Sciatic nerve (tissue), 2 donors: ENCODE data around the gene RUNX2. TPM values are rescaled to one million over a fixed set of nuclear protein-coding genes. Genes with fewer than 3 reads are reported as not detected.

ENCODE experiments used
- ATAC-seq: fragments of 200-7000 bp; cut with Tn5 transposase; one replicate; pipeline ENCODE4 v1.9.1; 2020; ENCODE audit warnings: mild to moderate bottlenecking, moderate library complexity
- DNase-seq: peaks from one replicate; pipeline ENCODE4 v3.0.0-alpha.2; 2020; ENCODE audit warnings: low spot score
- intact Hi-C: fragments of 100-400 bp; cut with DNase I; formaldehyde crosslinking; loops from one replicate; pipeline ENCODE4 v1.14.2; 2022
- total RNA-seq: library from RNA; stranded (reverse); fragmentation: NEBNext Ultra II Directional; extraction: Animal tissue kit (Norgen Biotek cat#: 25700); gene quantifications from one replicate; pipeline ENCODE4 v1.2.1, GENCODE V29; 2021
- donor health status: DM: no; HTN: no; CAD: no.
- donor health status: DM: no; HTN: no; CAD: no.

The RUNX2 gene
- total RNA-seq, 1 donor from 2014 or later, result 18.0 TPM

GRCh38 chr6:45689926-45690615 lies 361.9 kb downstream of the RUNX2 start:
- no peak for ATAC-seq
- intact Hi-C loops, result loop anchor here (10.0 kb wide), 1 partner anchor 1365 kb away; no protein-coding TSS in a partner anchor
- DNase-seq, result no peak

GRCh38 chr6:45690846-45691245 lies 362.7 kb downstream of the RUNX2 start:
- no peak for ATAC-seq
- no peak for DNase-seq
- intact Hi-C loops, result loop anchor here (10.0 kb wide), 1 partner anchor 1366 kb away; no protein-coding TSS in a partner anchor

DNA sequence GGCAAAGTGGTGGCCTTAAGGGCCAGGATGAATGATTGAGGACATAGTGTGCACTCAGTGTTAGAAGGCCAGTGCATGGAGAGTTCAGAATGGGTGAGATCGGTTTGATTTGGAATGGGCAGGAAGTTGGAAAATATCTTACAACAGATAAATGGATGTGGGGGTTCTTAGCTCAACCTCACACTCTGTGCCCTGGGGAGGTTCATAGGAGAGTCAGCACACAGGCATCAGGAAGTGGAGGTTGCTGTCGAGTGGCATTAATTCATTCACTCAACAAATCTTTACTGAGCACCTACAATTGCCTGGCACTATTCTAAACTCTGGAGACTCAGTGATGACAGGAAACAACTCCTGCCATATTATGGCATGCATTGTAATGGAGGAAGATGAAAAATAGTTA lies 363.3 kb downstream of the RUNX2 start:
- ATAC-seq (no peak), DNase-seq (no peak)
- intact Hi-C loops, result loop anchor here (10.0 kb wide), 1 partner anchor 1367 kb away; no protein-coding TSS in a partner anchor

DNA sequence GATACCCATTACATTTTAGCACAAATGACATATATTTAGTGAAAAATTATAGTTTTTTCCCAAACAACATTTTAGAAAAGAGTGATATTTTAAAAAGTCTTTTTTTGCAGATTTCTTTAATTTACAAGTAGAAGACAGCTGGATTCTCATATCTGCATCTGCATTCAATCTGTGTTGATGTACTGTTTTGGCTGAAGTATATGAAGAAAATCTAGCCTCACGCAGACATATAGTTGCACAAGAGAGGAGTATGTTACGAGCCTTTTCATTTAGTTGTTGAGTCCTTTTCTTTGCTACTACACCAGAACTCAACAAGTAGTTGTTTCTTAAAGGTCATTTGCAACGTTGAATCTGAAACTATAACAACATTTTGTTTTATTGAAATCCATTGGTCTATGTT lies 363.9 kb downstream of the RUNX2 start:
- intact Hi-C loops, result loop anchor here (10.0 kb wide), 1 partner anchor 1367 kb away; no protein-coding TSS in a partner anchor
- DNase-seq, result no peak
- ATAC-seq, result no peak

- DNase-seq (no peak), ATAC-seq (no peak)
- intact Hi-C loops, result loop anchor here (10.0 kb wide), 1 partner anchor 1372 kb away; no protein-coding TSS in a partner anchor
Observed at GRCh38 chr6:45696738-45697137, 368.6 kb downstream of the RUNX2 start.

GRCh38 chr6:45697605-45698004 lies 369.5 kb downstream of the RUNX2 start:
- no peak for DNase-seq
- no peak for ATAC-seq
- intact Hi-C loops, result loop anchor here (10.0 kb wide), 1 partner anchor 1373 kb away; no protein-coding TSS in a partner anchor

DNA sequence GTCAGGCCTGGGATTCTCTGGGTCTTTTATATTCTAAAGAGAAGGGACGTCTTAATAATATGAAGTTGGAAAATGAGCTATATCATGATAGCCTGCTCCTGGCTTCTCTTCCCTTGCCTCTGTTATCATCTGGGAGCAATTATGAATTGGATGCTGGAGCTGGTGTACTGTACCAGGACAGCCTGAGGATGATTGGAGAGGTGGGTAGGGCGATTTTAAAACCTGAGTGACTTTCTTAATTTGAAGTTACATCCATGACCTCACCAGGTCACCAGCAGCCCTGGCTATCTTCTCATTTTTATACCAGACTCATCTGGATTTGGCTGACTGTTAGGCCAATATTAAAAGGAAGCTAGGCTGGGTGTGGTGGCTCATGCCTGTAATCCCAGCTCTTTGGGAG lies 369.9 kb downstream of the RUNX2 start:
- DNase-seq, result no peak

GRCh38 chr6:45699663-45700062 lies 371.5 kb downstream of the RUNX2 start:
- no peak for ATAC-seq
- no peak for DNase-seq
- intact Hi-C loops, result loop anchor here (10.0 kb wide), 1 partner anchor 1375 kb away; no protein-coding TSS in a partner anchor

More for the DNA sequence above, 369.9 kb downstream of the RUNX2 start:
- intact Hi-C loops, result loop anchor here (10.0 kb wide), 1 partner anchor 1373 kb away; no protein-coding TSS in a partner anchor
- no peak for ATAC-seq

- no peak for ATAC-seq
- intact Hi-C loops, result no loop called here
- DNase-seq, result no peak
Observed at GRCh38 chr6:45702849-45703739, 375.0 kb downstream of the RUNX2 start.

GRCh38 chr6:45704056-45704800 lies 376.1 kb downstream of the RUNX2 start:
- ATAC-seq, result no peak

DNA sequence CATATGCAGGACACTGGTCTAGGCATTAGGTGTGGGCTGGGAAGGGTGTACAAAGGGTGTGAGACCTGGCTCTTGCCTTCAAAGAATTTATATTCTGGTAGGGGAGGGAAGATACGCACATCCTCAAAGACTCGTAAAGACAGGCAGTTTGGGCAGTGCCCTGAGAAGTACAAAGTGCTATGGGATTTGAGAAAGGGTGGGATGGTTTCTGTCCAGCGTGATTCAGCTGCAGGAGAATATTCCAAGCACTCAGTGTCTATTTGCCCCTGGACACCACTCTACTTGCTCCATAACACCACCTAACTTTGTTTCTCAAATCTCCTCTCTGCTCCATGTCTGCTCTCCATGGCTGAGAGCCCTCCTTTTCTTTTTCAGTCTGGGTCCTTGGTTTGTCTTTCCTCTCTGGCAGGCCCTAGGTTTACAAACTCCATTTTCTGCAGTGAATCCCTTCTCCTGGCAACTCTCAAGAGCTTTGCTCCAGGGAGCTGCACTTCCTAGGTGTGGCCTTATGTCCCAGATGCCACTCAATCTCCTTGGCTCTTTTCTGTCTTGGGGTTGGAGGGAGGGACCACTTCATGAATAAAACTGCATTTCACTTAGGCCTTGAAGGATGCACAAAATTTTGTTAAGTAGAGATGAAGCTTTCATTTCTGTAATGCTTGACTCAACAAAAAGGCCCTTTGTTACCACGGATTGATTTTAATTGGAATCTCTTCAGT lies 377.2 kb downstream of the RUNX2 start:
- DNase-seq, result no peak
- intact Hi-C loops, result no loop called here
- no peak for ATAC-seq

More at GRCh38 chr6:45704056-45704800, 376.1 kb downstream of the RUNX2 start:
- intact Hi-C loops, result no loop called here
- DNase-seq, result no peak

DNA sequence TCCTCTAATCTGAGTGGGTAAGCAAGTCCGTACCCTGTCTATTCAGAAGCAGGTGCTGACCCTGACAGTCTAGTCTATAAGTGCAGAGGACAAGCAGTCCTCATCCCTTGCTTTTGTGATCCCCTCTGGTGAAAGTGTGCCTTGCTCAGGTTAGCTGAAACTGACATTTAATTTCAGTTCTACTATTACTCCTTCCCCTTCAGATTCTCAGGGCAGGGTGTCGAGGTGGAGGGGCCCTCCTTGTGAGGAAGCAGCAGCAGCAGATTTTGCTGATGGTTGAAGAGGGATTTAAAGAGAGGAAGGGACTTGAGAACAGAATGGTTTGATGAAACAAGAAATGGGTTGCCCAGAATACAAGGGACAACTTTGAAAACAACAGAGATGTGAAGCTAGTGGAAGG lies 378.2 kb downstream of the RUNX2 start:
- DNase-seq (no peak), ATAC-seq (no peak)
- intact Hi-C loops, result no loop called here

GRCh38 chr6:45707176-45707575 lies 379.0 kb downstream of the RUNX2 start:
- no peak for DNase-seq
- ATAC-seq, result no peak
- intact Hi-C loops, result no loop called here

DNA sequence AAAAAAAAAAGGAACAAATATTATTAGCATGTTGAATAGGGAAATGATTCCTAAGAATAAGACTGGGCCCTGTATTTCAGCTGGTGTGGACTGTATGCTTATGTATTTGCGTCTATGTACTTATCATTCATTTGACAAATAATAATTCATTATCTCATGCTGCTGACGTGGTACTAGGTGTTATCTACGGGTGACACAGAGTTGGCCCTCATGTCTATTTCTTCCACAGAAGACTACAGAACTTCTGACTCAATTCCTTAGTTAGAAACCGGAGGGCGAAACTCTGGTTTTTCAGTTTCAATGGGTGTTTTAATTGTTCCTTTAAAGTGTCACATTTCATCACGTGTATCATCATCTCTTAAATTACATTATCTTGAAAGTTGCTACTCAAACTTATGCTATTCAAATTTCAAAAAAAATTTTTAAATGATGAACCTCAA lies 381.7 kb downstream of the RUNX2 start:
- intact Hi-C loops, result loop anchor here (5.0 to 10.0 kb wide), 2 partner anchors 285 to 1052 kb away; no protein-coding TSS in a partner anchor
- DNase-seq (no peak), ATAC-seq (no peak)

GRCh38 chr6:45710304-45710821 lies 382.2 kb downstream of the RUNX2 start:
- DNase-seq, result no peak
- intact Hi-C loops, result loop anchor here (5.0 to 10.0 kb wide), 2 partner anchors 286 to 1053 kb away; no protein-coding TSS in a partner anchor
- peak; percentile 8 for ATAC-seq

DNA sequence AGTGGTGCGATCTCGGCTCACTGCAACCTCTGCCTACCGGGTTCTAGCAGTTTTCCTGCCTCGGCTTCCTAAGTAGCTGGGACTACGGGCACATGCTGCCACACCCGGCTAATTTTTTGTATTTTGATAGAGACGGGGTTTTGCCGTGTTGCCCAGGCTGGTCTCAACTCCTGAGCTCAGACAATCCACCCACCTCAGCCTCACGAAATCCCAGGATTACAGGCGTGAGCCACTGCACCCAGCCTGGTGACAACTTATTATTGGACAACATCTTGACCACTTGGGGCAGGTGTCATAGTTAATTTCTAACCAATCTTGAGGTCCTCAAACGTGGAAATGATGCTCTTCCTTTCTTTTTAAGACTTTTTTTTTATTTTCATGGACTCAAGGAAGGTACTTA lies 383.9 kb downstream of the RUNX2 start:
- ATAC-seq (no peak), DNase-seq (no peak)
- intact Hi-C loops, result loop anchor here (5.0 to 10.0 kb wide), 2 partner anchors 287 to 1055 kb away; no protein-coding TSS in a partner anchor

DNA sequence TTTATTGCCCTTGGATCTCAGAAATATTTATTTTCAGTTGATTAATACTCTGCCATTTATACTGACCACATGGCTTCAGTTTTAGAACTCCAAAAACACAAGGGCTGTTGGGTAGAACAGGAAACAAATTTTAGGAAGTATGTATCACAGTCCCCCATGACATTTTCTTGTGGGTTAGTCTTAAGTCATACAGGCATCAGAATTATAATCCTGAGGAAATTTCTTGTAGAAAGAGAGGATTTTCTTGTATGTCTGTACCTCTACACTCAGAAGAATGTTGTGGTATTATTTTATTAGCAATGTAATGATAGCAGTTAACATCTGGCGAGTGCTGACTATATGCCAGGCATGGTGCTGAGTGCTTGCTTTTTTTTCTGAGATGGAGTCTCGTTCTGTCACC lies 384.7 kb downstream of the RUNX2 start:
- intact Hi-C loops, result loop anchor here (5.0 to 10.0 kb wide), 2 partner anchors 288 to 1055 kb away; no protein-coding TSS in a partner anchor
- no peak for ATAC-seq
- DNase-seq, result no peak
